Measurements from ENCODE around the gene WDR86. TPM values are rescaled to one million over a fixed set of nuclear protein-coding genes. Genes with fewer than 3 reads are reported as not detected.
A peak's percentile ranks its signal among the peaks of the same experiment; 100 is the strongest.

Gene WDR86
- total and polyA plus RNA-seq, 2 of the 8 experiments (the other 6 are each of a cell fraction or from before 2014, with no cell fraction given), result 12.7 to 15.8 TPM

DNA sequence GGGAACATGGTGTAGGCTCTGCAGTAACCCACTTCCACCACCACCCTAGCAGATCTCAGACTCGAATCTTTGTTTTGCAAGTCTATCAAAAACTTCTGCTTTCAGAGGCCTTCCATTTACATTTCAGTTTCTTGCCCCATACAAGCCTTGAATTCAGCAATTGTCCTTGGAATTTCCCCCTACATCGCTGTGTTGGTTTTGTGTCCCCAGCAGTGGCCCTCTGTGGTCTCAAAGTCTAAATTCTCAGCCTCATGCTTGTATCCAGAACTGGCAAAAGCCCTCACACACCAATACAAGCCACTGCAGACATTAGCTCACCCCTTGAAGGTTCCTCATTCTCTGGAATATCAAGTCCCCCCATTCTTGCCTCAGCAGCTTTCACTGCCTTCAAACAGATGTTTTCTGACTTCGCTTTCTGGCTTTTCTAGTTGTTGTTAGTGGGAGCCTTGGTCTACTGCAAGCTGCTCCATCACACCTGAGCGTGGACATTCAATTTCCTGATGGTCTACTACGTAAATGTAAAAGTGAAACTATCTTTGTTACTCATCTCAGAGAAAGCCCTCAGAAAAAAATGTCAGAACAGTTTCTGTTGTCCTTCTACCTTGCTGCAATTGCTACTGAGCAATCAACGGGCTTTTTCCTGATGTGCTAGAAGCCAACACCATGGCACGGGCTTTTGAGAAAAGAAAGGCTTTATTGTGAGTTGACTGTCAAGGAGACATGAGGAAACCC is 70.0 kb downstream of the WDR86 start:
- no peak overlapping the region for H2AK5ac ChIP-seq (ENCODE audit: low read depth, low read length)
- H2BK20ac ChIP-seq (ENCODE audit: low read length), result no peak overlapping the region
- peaks cover 0 to 1% of the 10 kb centered on the region in 2 experiments for H4K20me1 ChIP-seq (replicated peaks in 1 of 2; ENCODE audit: control insufficient read depth in 1 of 2, insufficient read depth in 2 of 2, low read length in 2 of 2)
- H3K9me3 ChIP-seq (ENCODE audit: insufficient read depth in 2 of 2, low read depth in 1 of 2, low read length in 1 of 2), result no peaks in the 10 kb centered on the region
- no peak overlapping the region for H2BK5ac ChIP-seq (ENCODE audit: low read depth, low read length)
- H3K23ac ChIP-seq (ENCODE audit: insufficient read length), result no peak overlapping the region
- no peaks in the 10 kb centered on the region for H3K27me3 ChIP-seq (replicated peaks in 1 of 4; ENCODE audit: control insufficient read depth in 3 of 4, extremely low read depth in 1 of 4, insufficient read depth in 3 of 4, low read length in 3 of 4)
- H3K56ac ChIP-seq (replicated peaks; ENCODE audit: insufficient read length, low read depth, low read length), result no peak overlapping the region
- ChIA-PET CTCF (ENCODE audit: partially characterized antibody) (interaction anchor here (1.0 to 8.5 kb wide), 5 partner anchors 10 to 113 kb away, joined by 3 to 75 read pairs (median 3); partner anchors contain the start of gene ABCF2), POLR2A (ENCODE audit: partially characterized antibody) (no interaction called here)
- no peaks in the 10 kb centered on the region for H3K36me3 ChIP-seq (ENCODE audit: control insufficient read depth in 2 of 4, insufficient read depth in 4 of 4, low read length in 3 of 4)
- H3K4me1 ChIP-seq (replicated peaks in 1 of 4; ENCODE audit: control insufficient read depth in 3 of 4, insufficient read depth in 4 of 4, low read length in 3 of 4), result no peaks in the 10 kb centered on the region; a peak in 2 of 7 replicates
- H3K9ac ChIP-seq (replicated peaks in 1 of 4; ENCODE audit: extremely low read depth in 1 of 4, low read depth in 3 of 4, low read length in 3 of 4), result no peak overlapping the region
- H2AFZ ChIP-seq (ENCODE audit: low read length), result no peak overlapping the region
- H4K91ac ChIP-seq (replicated peaks; ENCODE audit: insufficient read length, low read length), result no peak overlapping the region
- DNase-seq (ENCODE audit: low read depth in 1 of 2, low spot score in 2 of 2) (peak in 1 of 2 experiments; percentile 23), FAIRE-seq (no peak)
- no peak overlapping the region for H4K5ac ChIP-seq (ENCODE audit: insufficient read length, low read depth, low read length)
- H2BK12ac ChIP-seq (ENCODE audit: low read depth, low read length), result no peak overlapping the region
- no peaks in the 10 kb centered on the region for H3K79me1 ChIP-seq (ENCODE audit: low read depth, low read length)
- H3K23me2 ChIP-seq (ENCODE audit: low read depth, low read length), result peaks cover 4% of the 10 kb centered on the region
- no peak overlapping the region for H4K8ac ChIP-seq (ENCODE audit: extremely low read depth, insufficient read depth, low read length)
- no peak overlapping the region for H2BK15ac ChIP-seq (ENCODE audit: low read length)
- H3K4me3 ChIP-seq (ENCODE audit: extremely low read depth in 1 of 4, insufficient read depth in 2 of 4, low read depth in 3 of 4, low read length in 4 of 4), result no peak overlapping the region
- H3K27ac ChIP-seq (ENCODE audit: low read depth, low read length), result no peak overlapping the region
- 88% methylated on average over 7 of the region's 7 CpGs; no CpG with 5 or more reads in 1 of the 2 experiments for WGBS, 2 experiments (ENCODE audit: extremely low coverage in 1 of 2, insufficient coverage in 1 of 2, insufficient read length in 1 of 2, insufficient replicate concordance in 2 of 2, low coverage in 1 of 2, low lambda C conversion rate in 2 of 2, missing lambda C conversion rate in 1 of 2)
- peaks cover 0 to 14% of the 10 kb centered on the region in 2 experiments; a peak in 2 of 4 replicates for H3K79me2 ChIP-seq (ENCODE audit: control insufficient read depth in 1 of 2, insufficient read depth in 2 of 2, low read length in 2 of 2)
- no peak for TF ChIP-seq POU5F1 (IDR thresholded peaks at IDR 0.05; ENCODE audit: low read depth, low read length)
- no peak for TF ChIP-seq SP2 (IDR thresholded peaks at IDR 0.05; ENCODE audit: low read length)
- TF ChIP-seq POLR2A (IDR thresholded peaks at IDR 0.05; ENCODE audit: control extremely low read depth in 1 of 2, low read depth in 2 of 2, low read length in 2 of 2), result no peak
- H3K18ac ChIP-seq (ENCODE audit: extremely low read depth, low read length), result no peak overlapping the region
- H3K14ac ChIP-seq (ENCODE audit: insufficient read length), result no peak overlapping the region
- H3K4me2 ChIP-seq (ENCODE audit: insufficient read depth in 1 of 2, low read depth in 2 of 2, low read length in 2 of 2), result no peak overlapping the region
- H2BK120ac ChIP-seq (replicated peaks; ENCODE audit: low read depth, low read length), result no peak overlapping the region
- H3K4ac ChIP-seq (replicated peaks; ENCODE audit: insufficient read length, low read depth, low read length), result no peak overlapping the region
